Fibroblast of mammary gland (primary cell): ENCODE data around the gene OPRL1.
"Not testable (repeated sequence)": the region's sequence is repeated elsewhere in the genome, so short reads cannot be mapped to it uniquely, and the experiment has no call there.

Experiments used
- DNase-seq: peaks from one replicate; pipeline ENCODE4 v3.0.0-alpha.2; 2010; ENCODE audit warnings: low read depth
- H3K4me3 ChIP-seq: 2 replicates; pipeline ENCODE4 v1.5.1; 2011; ENCODE audit warnings: low read depth, mild to moderate bottlenecking, low read length, moderate library complexity; ENCODE audit not compliant: control insufficient read depth
- CTCF ChIP-seq: conservative IDR thresholded peaks from 2 replicates; pipeline ENCODE4 v1.5.1; 2011; ENCODE audit warnings: low read depth, low read length, inconsistent platforms; ENCODE audit not compliant: control insufficient read depth, insufficient read depth

The OPRL1 gene

GRCh38 chr20:64082126-64082731 lies 2.3 kb downstream of the OPRL1 start:
- no peak for TF ChIP-seq CTCF
- DNase-seq: no peak
- H3K4me3 ChIP-seq: no peak overlapping the region

GRCh38 chr20:64082820-64083377 lies 3.0 kb downstream of the OPRL1 start:
- no peak overlapping the region for H3K4me3 ChIP-seq
- no peak for DNase-seq
- no peak for TF ChIP-seq CTCF

- peak; percentile 63 for DNase-seq
- H3K4me3 ChIP-seq: peak overlapping the region; percentile 16
- no peak for TF ChIP-seq CTCF
Observed at GRCh38 chr20:64083378-64083803, 3.5 kb downstream of the OPRL1 start.

- no peak for TF ChIP-seq CTCF
- peak within 1 kb of the TSS; percentile 16 for H3K4me3 ChIP-seq
- no peak for DNase-seq
Observed at GRCh38 chr20:64083804-64084684, 4.2 kb downstream of the OPRL1 start, which contains the start of gene LKAAEAR1. TSS of gene LKAAEAR1 (minus strand) at chr20:64084398. CDS start at chr20:64084219, 179 bp downstream.

- no peak for DNase-seq
- H3K4me3 ChIP-seq: no peak overlapping the region
Observed at GRCh38 chr20:64084685-64085152, 4.8 kb downstream of the OPRL1 start.

GRCh38 chr20:64086801-64087200 lies 6.9 kb downstream of the OPRL1 start:
- H3K4me3 ChIP-seq: no peak overlapping the region
- TF ChIP-seq CTCF: no peak
- DNase-seq: no peak

More at GRCh38 chr20:64084685-64085152, 4.8 kb downstream of the OPRL1 start:
- TF ChIP-seq CTCF: no peak

- not testable (repeated sequence) for H3K4me3 ChIP-seq, DNase-seq
Observed at GRCh38 chr20:64087226-64087825, 7.4 kb downstream of the OPRL1 start.

- DNase-seq, H3K4me3 ChIP-seq: not testable (repeated sequence)
Observed at GRCh38 chr20:64088586-64088985, 8.7 kb downstream of the OPRL1 start.
